Measurements from ENCODE around the gene RIMS4.

RIMS4 gene

DNA sequence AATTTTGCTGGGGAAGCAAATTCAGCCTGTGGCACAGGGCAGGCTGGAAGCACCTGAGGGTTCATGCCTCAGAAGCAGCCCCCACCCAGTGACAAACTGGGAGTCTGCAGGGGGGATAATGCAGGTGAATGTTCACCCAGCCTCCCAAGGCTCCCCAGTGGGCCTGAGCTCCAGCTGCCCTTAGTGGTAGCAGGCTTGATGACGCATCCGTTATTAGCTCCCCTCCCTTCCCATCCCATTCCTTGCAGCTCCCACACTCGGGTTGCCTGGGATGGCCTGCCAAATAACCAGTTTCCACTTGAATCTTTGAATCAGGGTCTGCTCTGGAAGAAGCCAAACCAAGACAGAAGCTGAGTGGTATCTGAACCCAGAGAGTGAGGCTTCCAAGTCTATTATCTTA is 48.9 kb downstream of the RIMS4 start:
- DNase-seq: no peak

DNA sequence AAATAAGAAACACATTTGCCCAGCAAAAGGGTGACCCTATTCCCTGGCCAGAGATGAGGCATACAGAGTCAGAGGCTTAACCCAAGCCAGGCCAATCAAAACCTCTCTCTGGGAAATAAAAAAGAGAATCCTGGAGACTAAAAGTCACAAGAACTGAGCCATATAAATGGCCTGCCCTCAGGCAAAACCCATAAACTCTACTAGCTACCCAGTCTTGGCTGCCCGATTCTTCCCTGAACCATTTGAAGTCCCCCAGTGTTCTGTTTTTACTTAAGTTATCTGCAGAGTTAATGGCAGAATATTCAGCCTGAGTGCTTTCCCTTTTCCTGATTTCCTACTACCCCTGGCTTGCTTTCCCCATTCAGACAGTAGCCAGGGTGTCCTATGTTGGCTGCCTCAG is 50.8 kb downstream of the RIMS4 start:
- DNase-seq: no peak

DNA sequence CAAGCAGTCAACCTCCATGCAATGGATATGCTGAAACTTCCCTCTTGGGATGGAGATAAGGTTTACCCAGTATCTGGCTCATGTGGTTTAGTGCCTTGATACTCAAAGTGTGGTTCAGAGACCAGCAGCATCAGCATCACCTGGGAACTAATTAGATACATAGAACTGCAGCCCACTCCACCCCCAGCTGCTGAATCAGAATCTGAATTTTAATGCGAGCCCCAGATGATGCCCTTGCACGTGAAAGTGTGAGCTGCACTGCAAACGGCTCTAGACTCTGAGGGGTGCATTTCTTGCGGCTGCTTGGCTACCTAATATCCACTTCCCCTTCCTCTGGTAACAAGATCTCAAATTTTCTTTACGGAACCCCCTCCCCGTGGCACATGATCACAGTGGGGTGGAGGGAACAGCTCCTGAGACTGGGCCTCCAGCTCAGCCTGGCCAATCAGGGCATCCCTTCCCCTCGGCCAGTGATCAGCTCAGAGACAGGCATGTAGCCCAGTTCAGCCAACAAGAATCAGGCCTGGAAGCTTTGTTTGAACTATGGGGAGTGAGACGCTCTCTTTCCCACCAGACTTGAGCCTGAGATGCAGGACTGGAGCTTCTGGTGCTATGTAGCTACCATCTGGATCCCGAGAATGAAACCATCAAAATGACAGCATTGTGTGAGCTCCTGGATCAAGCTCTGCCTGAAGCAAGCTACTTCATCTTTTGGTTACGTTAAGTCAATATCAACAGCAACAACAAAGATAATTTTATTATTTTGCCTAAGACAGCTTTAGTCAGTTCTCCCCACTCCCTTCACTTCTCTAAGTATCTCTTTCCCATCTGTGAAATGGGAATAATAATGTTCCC is 51.9 kb downstream of the RIMS4 start:
- no peak for DNase-seq

DNA sequence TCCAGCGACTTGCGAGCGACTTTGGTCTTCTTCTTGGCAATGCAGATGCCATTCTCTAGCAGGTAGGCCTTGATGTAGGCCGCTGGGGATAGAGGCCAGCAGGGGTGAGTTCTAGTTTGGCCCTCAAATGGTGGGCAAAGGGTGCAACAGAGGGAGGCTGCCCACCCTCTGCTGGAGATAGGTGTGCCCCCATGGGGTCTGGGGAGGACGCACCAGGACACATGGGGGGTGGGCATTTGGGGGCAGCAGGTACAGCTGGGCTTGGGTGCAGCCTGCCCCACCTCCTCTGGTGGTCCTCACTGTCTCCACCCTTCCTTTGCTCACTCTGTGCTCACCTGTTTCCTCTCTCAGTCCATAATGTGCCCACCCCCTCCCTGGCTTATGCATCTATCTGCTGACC is 53.4 kb downstream of the RIMS4 start:
- DNase-seq: no peak

DNA sequence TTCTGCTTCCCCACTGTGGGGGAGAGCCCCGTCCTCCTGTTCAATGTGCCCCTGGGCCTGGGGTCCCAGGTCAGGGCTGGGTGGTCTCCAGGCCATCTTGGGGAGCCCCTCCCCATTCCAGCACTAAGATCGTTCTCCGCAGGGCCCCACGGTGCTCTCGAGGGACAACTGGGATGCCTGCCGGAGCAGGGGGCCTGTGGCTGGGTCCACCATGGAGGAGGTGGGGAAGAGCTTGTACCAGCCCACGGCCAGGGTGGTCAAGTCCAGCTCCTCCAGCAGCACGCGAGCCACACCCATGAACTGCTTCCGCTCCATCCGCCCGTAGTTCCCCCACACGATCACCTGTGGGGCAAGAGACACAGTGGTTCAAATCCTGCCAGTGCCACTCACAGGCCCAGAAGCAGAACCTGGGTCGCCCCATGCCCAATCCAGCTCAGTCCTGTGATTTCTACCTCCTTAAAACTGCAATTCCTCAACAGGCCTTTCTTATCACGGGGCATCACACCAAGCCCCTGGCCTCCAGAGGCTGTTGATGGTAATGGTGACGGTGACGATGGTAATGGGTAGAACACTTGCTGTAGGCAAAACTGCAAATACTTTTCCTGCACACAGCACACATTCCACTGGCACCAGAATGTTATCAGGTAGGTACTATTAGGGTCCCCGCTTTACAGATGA is 54.2 kb downstream of the RIMS4 start:
- no peak for DNase-seq

DNA sequence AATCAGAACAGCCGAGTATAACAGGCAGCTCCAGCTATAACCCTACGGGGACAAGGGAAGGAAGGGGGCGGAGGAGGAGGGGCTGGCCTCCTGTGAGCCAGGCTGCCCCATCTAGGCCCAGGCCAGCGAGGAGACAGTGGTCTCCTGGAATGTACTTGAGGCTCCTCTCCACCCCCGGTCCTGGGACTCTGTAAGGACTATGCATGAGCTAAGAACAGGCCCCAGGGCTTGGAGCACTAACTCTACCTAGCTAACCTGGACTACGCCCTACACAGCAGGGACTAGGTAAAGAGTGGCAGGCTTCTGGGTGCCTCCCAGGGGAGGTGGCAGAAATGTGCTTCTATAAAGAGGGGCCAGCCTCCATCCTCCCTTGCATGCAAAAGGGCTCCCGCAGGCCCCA is 55.8 kb downstream of the RIMS4 start:
- DNase-seq: no peak

DNA sequence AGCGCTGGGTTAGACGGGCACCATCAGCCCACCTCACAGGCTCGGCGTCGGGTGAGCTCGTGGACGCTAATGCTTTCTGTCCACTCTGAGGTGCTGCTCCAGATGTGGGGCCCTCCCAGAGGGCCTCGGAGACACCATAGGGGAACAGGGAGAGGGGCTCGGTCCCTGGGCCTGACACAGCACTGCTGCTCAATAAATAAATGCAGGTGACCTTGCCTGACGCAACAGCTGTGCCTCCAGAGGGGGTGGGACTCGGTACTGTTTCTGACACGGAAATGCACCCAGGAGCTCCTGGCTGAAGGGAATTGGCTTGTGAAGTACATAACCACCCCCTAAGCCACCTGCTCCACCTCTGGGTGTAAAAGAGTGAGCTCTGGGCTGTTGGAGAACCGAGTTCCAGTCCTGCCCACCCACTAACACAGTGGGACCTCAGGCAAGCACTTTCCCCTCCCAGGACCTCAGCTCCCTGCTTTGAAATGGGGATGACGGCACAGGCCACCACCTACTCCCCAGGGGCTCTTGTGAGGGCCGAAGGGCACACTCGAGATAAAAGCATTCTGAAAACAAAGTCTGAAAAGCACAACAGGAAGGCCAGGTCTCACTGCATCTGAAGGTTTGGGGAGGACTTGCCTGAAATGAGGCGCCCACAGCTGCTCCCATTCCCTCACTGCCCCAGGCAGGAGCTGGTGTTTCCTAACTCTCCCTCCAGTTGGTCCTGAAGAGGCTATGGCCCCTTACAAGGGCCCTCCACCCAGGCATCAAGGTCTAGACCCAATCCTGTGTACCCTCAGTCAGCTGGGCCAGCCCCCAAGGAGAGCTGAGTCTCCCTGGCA is 58.0 kb downstream of the RIMS4 start:
- no peak for DNase-seq

DNA sequence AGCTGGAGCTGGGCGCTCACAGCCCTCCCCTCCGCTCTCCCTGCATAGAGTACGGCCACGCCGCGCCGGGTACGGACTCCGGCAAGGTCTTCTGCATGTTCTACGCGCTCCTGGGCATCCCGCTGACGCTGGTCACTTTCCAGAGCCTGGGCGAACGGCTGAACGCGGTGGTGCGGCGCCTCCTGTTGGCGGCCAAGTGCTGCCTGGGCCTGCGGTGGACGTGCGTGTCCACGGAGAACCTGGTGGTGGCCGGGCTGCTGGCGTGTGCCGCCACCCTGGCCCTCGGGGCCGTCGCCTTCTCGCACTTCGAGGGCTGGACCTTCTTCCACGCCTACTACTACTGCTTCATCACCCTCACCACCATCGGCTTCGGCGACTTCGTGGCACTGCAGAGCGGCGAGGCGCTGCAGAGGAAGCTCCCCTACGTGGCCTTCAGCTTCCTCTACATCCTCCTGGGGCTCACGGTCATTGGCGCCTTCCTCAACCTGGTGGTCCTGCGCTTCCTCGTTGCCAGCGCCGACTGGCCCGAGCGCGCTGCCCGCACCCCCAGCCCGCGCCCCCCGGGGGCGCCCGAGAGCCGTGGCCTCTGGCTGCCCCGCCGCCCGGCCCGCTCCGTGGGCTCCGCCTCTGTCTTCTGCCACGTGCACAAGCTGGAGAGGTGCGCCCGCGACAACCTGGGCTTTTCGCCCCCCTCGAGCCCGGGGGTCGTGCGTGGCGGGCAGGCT is 60.1 kb downstream of the RIMS4 start:
- DNase-seq: no peak

DNA sequence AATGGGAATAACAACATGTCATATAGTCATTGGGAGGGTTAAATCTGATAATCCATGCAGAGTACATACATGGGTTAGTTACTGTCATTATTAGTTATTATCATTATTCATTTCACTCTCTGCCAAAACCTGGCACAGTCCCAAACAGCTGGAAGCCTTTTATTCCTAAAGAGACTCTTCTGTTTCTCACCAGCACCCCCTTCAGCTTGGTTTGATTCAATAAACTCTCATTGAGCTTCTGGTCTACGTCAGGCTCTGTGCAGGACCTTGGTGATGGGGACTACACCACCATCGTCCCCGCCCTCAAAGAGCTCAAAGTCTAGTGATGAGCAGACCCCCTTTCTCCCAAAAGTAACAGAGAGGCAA is 62.4 kb downstream of the RIMS4 start:
- DNase-seq: no peak

DNA sequence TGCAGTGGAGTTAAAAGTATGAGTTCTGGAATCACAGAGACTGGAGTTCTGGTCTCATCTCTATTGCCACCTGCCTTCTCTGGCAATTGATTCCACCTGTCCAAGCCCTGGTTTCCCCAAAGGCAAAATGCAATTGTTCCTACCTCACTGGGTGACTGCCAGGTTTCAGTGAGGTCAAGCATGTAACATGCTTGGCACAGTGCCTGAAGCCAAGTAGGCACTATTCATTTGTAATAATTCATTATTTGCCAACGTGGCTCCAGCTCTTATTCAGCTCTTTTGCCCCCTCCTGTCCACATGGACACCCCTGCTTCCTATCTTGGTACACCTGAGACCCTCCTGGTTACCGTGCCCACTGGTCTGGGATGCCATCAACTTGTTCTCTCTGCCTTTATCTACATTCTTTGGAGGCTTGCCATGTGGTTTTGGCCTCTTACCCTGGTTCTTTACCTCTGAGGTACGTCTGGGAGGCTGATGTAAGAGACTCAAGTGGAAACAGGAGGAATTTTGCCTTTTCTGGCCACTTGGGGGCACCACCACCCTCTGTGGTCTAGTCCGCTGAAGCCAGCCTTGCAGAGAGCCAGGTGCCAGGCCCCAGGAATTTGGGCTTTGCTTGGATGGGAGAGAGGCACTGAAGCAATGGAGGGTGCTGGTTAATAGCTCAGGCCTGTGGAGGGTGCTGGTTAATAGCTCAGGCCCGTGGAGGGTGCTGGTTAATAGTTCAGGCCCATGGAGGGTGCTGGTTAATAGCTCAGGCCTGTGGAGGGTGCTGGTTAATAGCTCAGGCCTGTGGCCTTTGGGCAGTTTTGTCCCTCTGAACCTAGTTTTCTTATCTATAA is 63.0 kb downstream of the RIMS4 start:
- peak in 4 of 5 donors; percentile 17 to 55 (median 38) for DNase-seq

DNA sequence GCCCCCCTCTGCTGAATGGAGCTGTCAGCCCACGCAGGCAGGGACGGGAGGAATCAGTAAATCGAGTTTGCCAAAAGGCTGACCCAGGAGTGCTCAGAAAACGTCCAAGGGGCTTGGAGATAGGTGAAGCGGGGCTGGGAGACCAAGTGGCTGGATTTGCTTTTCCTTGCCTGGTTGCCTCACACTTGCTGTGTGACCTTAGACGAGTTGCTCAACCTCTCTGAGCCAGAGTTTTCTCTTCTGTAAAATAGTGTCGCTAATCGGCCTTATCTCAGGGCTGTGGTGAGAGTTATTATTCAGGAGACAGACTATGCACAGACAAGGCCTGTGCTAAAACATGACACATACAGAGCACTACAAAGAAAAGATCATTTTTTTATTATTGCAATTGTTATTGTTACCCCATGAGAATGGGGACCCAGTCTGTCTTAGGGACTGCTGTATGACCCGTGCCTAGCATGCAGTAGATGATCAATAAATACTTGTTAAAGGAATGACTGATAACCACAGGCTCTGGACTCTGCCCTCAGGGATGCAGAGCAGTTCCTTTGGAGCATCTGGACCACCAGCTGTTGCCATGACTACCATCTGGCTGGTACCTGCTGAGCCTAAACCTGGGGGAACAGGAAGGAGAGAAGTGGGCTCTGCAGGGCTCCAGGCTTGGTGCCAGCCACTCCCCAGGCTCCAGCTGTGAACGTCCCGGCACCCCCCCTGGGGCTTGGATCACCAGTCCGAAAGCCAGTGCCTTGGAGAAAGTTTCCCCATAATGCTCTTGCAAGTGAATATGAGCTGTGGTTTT is 63.8 kb downstream of the RIMS4 start:
- DNase-seq: no peak

DNA sequence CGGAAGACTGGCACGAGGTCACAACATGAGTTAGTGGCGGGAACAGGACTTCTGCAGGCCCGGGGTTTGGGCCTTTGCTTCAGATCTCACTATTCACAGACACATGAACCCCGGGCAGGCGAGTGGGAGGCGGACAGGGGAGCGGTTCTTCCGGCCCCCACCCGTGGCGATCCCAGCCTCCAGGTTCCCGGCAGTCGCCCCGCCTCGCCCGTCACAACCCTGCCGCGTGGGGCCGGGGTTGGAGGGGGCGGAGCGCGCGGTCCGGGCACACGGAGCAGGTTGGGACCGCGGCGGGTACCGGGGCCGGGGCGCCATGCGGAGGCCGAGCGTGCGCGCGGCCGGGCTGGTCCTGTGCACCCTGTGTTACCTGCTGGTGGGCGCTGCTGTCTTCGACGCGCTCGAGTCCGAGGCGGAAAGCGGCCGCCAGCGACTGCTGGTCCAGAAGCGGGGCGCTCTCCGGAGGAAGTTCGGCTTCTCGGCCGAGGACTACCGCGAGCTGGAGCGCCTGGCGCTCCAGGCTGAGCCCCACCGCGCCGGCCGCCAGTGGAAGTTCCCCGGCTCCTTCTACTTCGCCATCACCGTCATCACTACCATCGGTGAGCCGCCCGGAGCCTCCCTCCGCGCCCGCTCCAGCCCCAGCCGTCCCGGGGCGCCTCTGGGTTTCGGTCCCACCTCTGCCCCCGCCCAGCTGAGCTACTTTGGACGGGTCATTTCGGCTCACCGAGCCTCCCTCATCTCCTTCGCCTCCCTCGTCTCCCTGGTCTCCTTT is 64.6 kb downstream of the RIMS4 start, which contains the start of gene KCNK15:
TSS of gene KCNK15 (plus strand) at position 268 of the 769 bp plus-strand sequence. CDS start at position 314, 46 bp downstream.
- DNase-seq: peak in 1 of 5 donors; percentile 19

DNA sequence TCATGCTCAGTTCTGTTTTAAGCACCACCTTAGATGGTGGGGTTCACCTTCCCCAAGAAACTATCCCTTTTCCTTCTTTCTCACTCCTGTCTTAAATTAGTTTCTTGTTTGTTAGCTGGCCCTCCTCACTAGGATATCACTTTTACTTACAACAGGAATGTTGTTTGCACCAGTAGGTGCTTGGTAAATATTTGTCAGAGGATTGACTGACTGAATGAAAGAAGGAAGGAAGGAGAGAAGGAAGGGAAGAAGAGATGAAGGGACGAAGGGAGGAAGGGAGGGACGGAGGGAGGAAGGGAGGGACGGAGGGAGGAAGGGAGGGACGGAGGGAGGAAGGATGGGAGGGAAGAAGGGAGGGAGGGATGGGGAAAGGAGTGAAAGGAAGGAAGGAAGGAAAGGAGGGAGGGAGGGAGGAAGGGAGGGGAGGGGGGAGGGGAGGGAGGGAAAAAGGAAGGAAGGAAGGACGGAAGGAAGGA is 65.2 kb downstream of the RIMS4 start:
- no peak for DNase-seq

DNA sequence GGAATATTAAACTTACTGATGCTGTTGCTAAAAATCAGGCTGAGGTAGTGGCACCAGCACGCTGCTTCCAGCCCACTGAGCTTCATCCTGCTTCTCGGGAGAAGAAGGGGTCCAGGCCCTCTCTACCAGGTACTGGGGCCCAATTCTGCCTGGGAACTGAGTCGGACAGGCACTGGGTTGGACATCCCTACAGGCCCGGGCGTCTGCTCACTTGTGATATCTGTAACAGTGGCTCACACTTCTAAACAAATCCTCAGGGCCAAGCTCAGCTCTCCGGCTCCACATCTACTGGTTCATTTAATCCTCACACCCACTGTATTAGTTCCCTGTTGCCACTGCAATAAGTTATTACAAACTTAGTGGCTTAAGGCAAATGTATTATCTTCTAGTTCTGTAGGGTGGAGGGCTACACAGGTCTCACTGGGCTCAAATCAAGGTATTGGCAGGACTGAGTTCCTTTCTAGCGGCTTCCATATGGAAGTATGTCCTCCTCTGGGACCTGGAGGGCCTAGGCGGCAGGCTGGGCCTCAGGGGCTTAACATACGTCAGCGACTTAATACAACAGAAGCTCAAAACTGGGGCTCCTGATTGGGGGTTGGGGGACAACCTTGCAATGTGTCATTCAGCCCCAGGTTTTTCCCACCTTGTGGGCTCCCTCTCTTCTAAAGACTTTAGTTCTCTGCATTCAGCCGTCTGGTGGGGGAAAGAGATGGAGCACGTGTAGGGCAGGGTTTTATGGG is 66.3 kb downstream of the RIMS4 start:
- no peak for DNase-seq

DNA sequence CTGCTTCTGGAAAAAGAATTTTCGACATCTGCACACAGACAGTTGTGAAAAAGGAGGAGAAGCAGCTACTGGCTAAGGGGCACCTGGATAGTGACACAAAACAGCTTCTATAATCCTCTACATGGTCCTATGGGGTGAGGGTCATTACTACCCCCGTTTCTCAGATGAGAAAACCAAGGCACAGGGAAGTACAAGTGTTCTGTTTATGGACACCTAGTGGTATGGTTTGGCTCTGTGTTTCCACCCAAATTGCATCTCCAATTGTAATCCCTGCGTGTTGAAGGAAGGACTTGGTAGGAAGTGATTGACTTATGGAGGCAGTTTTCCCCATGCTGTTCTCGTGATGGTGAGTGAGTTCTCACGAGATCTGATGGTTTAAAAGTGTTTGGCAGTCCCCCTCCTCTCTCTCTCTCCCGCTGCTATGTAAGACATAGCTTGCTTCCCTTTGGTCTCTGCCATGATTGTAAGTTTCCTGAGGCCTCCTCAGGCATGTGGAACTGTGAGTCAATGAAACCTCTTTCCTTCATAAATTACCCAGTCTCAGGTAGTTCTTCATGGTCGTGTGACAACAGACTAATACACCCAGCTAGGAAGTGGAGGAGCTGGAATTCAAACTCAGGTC is 67.2 kb downstream of the RIMS4 start:
- DNase-seq: no peak

DNA sequence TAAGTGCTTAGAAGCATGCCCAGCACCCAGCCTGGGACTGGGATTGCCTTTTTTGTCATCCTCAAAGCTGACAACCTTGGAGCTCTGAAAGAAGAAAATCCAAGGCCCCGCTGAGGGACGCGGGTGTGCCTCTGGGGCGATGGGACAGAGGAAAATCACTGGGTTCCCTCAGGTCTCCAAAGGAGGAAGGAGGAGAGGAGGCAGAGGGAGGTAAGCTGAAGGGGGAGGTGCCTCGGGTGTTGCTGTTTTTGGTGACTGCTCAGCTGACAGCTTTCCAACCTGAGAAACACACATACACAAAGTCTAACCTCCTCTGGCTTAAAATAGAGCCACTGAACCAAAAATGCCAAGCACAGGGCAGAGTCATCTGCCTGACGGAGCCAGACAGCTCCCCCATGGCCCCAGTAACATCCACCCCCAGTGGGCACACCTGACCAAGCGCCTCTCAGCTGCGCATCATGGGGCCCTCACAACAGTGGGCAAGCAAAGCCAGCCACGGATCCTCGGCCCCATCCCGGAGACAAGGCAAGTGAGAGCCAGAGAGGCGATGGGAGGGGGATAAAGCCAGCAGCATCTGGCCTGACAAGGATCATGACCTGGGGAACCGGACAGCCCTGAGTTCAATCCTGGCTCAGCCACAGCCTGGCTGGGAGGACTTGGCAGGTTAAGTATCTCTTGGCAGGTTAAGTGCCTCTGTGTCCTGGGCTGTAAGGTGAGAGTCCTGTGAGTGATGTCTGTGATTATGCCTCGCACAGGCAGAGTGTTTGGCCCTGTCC is 67.9 kb downstream of the RIMS4 start:
- DNase-seq: no peak

DNA sequence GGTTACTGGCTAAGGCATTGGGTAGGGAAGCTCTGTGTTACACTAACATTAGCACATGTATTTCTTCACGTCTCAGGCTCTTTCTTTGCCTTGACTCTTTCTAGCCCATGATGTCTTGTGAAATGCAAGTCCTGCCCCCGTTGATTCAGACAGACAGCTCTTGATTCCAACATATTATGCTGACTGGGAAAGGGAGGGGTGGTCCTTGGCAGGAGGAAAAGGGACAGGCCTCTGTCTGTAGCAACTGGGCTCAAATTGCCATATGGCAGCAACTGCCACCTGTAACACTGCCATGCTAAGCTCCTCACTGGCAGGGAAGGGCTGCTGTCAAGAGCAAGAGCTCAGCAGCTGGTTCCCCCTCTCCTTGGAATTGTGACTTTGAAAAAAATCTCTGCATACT is 70.4 kb downstream of the RIMS4 start:
- no peak for DNase-seq

Data from T-helper 1 cell (primary cell).